HL-60 (cell line): ENCODE data around the gene OTUD7B.

Experiments
- POLR2AphosphoS5 ChIP-seq: IDR thresholded peaks from 2 replicates; pipeline ENCODE4 v1.6.1; 2012; ENCODE audit warnings: low read depth
- REST ChIP-seq: IDR thresholded peaks from 2 replicates; pipeline ENCODE4 v1.6.1; 2012; ENCODE audit warnings: low read depth; ENCODE audit not compliant: insufficient replicate concordance
- TF ChIP-seq, protein P1 (sequence below): IDR thresholded peaks from one replicate; pipeline ENCODE4 v1.5.1; 2011; ENCODE audit warnings: low read length, control low read depth, inconsistent platforms; ENCODE audit not compliant: insufficient read depth

- TF ChIP-seq, protein P1, sequence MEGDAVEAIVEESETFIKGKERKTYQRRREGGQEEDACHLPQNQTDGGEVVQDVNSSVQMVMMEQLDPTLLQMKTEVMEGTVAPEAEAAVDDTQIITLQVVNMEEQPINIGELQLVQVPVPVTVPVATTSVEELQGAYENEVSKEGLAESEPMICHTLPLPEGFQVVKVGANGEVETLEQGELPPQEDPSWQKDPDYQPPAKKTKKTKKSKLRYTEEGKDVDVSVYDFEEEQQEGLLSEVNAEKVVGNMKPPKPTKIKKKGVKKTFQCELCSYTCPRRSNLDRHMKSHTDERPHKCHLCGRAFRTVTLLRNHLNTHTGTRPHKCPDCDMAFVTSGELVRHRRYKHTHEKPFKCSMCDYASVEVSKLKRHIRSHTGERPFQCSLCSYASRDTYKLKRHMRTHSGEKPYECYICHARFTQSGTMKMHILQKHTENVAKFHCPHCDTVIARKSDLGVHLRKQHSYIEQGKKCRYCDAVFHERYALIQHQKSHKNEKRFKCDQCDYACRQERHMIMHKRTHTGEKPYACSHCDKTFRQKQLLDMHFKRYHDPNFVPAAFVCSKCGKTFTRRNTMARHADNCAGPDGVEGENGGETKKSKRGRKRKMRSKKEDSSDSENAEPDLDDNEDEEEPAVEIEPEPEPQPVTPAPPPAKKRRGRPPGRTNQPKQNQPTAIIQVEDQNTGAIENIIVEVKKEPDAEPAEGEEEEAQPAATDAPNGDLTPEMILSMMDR, result no peak
- TF ChIP-seq POLR2AphosphoS5 (peak; percentile 69), REST (no peak)
Observed at GRCh38 chr1:149997585-149998262, 12.8 kb downstream of the OTUD7B start.
